Fibroblast of the aortic adventitia (primary cell): ENCODE results near the gene GNA14. TPM values are rescaled to one million over a fixed set of nuclear protein-coding genes. Genes with fewer than 3 reads are reported as not detected.
A peak's percentile ranks its signal among the peaks of the same experiment; 100 is the strongest.

ENCODE experiments used
- DNase-seq: peaks from one replicate; pipeline ENCODE4 v3.0.0-alpha.2; 2010; ENCODE audit warnings: low read depth
- H3K4me3 ChIP-seq: 2 replicates; pipeline ENCODE4 v1.5.1; 2011; ENCODE audit warnings: low read depth, mild to moderate bottlenecking, control low read depth, low read length, moderate library complexity
- CTCF ChIP-seq: IDR thresholded peaks from 2 replicates; pipeline ENCODE4 v1.5.1; 2011; ENCODE audit warnings: mild to moderate bottlenecking, low read length, control low read depth, inconsistent platforms; ENCODE audit not compliant: insufficient read depth
- total RNA-seq: library from RNA; depleted of rRNA; stranded (reverse); fragments of >200 nt; gene quantifications from 2 replicates; pipeline ENCODE4 v1.2.3, GENCODE V29; 2012; ENCODE audit warnings: low replicate concordance

The GNA14 gene
- total RNA-seq, 1 donor: 1.5 TPM

- no peak for TF ChIP-seq CTCF
- DNase-seq: peak; percentile 4
- H3K4me3 ChIP-seq: no peak overlapping the region
Observed at GRCh38 chr9:77521091-77521490, 127.0 kb downstream of the GNA14 start.

- no peak for TF ChIP-seq CTCF
- H3K4me3 ChIP-seq: no peak overlapping the region
- DNase-seq: no peak
Observed at GRCh38 chr9:77518688-77519087, 129.4 kb downstream of the GNA14 start.

- no peak overlapping the region for H3K4me3 ChIP-seq
- DNase-seq: no peak
- TF ChIP-seq CTCF: no peak
Observed at GRCh38 chr9:77516781-77517180, 131.3 kb downstream of the GNA14 start.

- no peak overlapping the region for H3K4me3 ChIP-seq
- no peak for TF ChIP-seq CTCF
- peak; percentile 54 for DNase-seq
Observed at GRCh38 chr9:77514886-77515711, 133.0 kb downstream of the GNA14 start.

- H3K4me3 ChIP-seq: no peak overlapping the region
- TF ChIP-seq CTCF: no peak
Observed at GRCh38 chr9:77513457-77513856, 134.7 kb downstream of the GNA14 start.

GRCh38 chr9:77512876-77513275, 135.2 kb downstream of the GNA14 start:
- no peak for TF ChIP-seq CTCF
- DNase-seq: no peak
- H3K4me3 ChIP-seq: no peak overlapping the region

More at GRCh38 chr9:77513457-77513856, 134.7 kb downstream of the GNA14 start:
- no peak for DNase-seq
